ENCODE data around the gene KCND2. TPM values are rescaled to one million over a fixed set of nuclear protein-coding genes. Genes with fewer than 3 reads are reported as not detected.
A peak's percentile ranks its signal among the peaks of the same experiment; 100 is the strongest.

KCND2 gene
- total RNA-seq, 1 donor from 2014 or later: 1.2 TPM

- Mint-ChIP-seq H3K27me3 (ENCODE audit: unreplicated experiment) (no peaks in the 10 kb centered on the region), H3K27ac (ENCODE audit: unreplicated experiment) (no peak overlapping the region), H3K9me3 (ENCODE audit: unreplicated experiment) (no peaks in the 10 kb centered on the region), H3K36me3 (ENCODE audit: unreplicated experiment) (no peaks in the 10 kb centered on the region), H3K4me1 (ENCODE audit: low read depth, unreplicated experiment) (peaks cover 3% of the 10 kb centered on the region), H3K4me3 (ENCODE audit: unreplicated experiment) (no peak overlapping the region)
- no peak for TF ChIP-seq CTCF (IDR thresholded peaks at IDR 0.05; ENCODE audit: partially characterized antibody, unreplicated experiment)
- no peak for DNase-seq
These were observed 510.3 kb downstream of the KCND2 start for GRCh38 chr7:120783273-120783672.

GRCh38 chr7:120783721-120784120 lies 510.7 kb downstream of the KCND2 start:
- H3K4me1 Mint-ChIP-seq (ENCODE audit: low read depth, unreplicated experiment): peaks cover 3% of the 10 kb centered on the region
- TF ChIP-seq CTCF (IDR thresholded peaks at IDR 0.05; ENCODE audit: partially characterized antibody, unreplicated experiment): no peak

GRCh38 chr7:120785095-120785494 lies 512.1 kb downstream of the KCND2 start:
- Mint-ChIP-seq H3K4me1 (ENCODE audit: low read depth, unreplicated experiment) (peaks cover 3% of the 10 kb centered on the region), H3K27me3 (ENCODE audit: unreplicated experiment) (no peaks in the 10 kb centered on the region), H3K4me3 (ENCODE audit: unreplicated experiment) (no peak overlapping the region), H3K9me3 (ENCODE audit: unreplicated experiment) (no peaks in the 10 kb centered on the region), H3K27ac (ENCODE audit: unreplicated experiment) (no peak overlapping the region), H3K36me3 (ENCODE audit: unreplicated experiment) (no peaks in the 10 kb centered on the region)
- no peak for DNase-seq
- TF ChIP-seq CTCF (IDR thresholded peaks at IDR 0.05; ENCODE audit: partially characterized antibody, unreplicated experiment): no peak

More at GRCh38 chr7:120783721-120784120, 510.7 kb downstream of the KCND2 start:
- Mint-ChIP-seq H3K36me3 (ENCODE audit: unreplicated experiment) (no peaks in the 10 kb centered on the region), H3K27ac (ENCODE audit: unreplicated experiment) (no peak overlapping the region), H3K27me3 (ENCODE audit: unreplicated experiment) (no peaks in the 10 kb centered on the region), H3K9me3 (ENCODE audit: unreplicated experiment) (no peaks in the 10 kb centered on the region), H3K4me3 (ENCODE audit: unreplicated experiment) (no peak overlapping the region)
- no peak for DNase-seq

- peak; percentile 89 for DNase-seq
- Mint-ChIP-seq H3K4me3 (ENCODE audit: unreplicated experiment) (no peak overlapping the region), H3K36me3 (ENCODE audit: unreplicated experiment) (no peaks in the 10 kb centered on the region), H3K9me3 (ENCODE audit: unreplicated experiment) (peaks cover 1% of the 10 kb centered on the region), H3K4me1 (ENCODE audit: low read depth, unreplicated experiment) (peaks cover 20% of the 10 kb centered on the region), H3K27ac (ENCODE audit: unreplicated experiment) (peak overlapping the region; percentile 65), H3K27me3 (ENCODE audit: unreplicated experiment) (no peaks in the 10 kb centered on the region)
- TF ChIP-seq CTCF (IDR thresholded peaks at IDR 0.05; ENCODE audit: partially characterized antibody, unreplicated experiment): peak; percentile 90
These were observed 519.3 kb downstream of the KCND2 start for GRCh38 chr7:120792091-120792860.

- Mint-ChIP-seq H3K27ac (ENCODE audit: unreplicated experiment) (no peak overlapping the region), H3K27me3 (ENCODE audit: unreplicated experiment) (no peaks in the 10 kb centered on the region), H3K4me3 (ENCODE audit: unreplicated experiment) (no peak overlapping the region), H3K4me1 (ENCODE audit: low read depth, unreplicated experiment) (peaks cover 20% of the 10 kb centered on the region), H3K9me3 (ENCODE audit: unreplicated experiment) (peaks cover 1% of the 10 kb centered on the region), H3K36me3 (ENCODE audit: unreplicated experiment) (peaks cover 4% of the 10 kb centered on the region)
- no peak for DNase-seq
- TF ChIP-seq CTCF (IDR thresholded peaks at IDR 0.05; ENCODE audit: partially characterized antibody, unreplicated experiment): no peak
These were observed 519.8 kb downstream of the KCND2 start for GRCh38 chr7:120792861-120793130.
